Suprapubic skin (tissue), 3 donors: ENCODE data around the gene BRAT1.

ENCODE experiments used
- CTCF ChIP-seq, 2 donors: fragments of 200-600 bp in 1 of 2; fragments of 450-650 bp in 1 of 2; sonication (generic) in 1 of 2; IDR thresholded peaks; one replicate each; pipeline ENCODE4 v1.5.1; 2016 to 2019; ENCODE audit warnings: antibody characterized with exemption in 2 of 2, mild to moderate bottlenecking in 1 of 2, moderate library complexity in 1 of 2
- POLR2A ChIP-seq, 2 donors: fragments of 450-650 bp; IDR thresholded peaks; one replicate each; pipeline ENCODE4 v1.6.1; 2017; ENCODE audit warnings: antibody characterized with exemption in 2 of 2, mild to moderate bottlenecking in 2 of 2, moderate library complexity in 2 of 2

GRCh38 chr7:2499719-2500430 lies 55.4 kb downstream of the BRAT1 start:
- no peak for TF ChIP-seq CTCF (IDR thresholded peaks at IDR 0.05)
- no peak for TF ChIP-seq POLR2A (IDR thresholded peaks at IDR 0.05)
